HG03342 (cell line): ENCODE measurements around the gene UBE2I.
"Not testable (repeated sequence)": the region's sequence is repeated elsewhere in the genome, so short reads cannot be mapped to it uniquely, and the experiment has no call there.

Source experiments
- ATAC-seq: cut with Tn5 transposase; IDR thresholded peaks from one replicate; pipeline ENCODE4 v1.9.1; 2021; ENCODE audit warnings: mild to moderate bottlenecking, moderate library complexity; ENCODE audit not compliant: unreplicated experiment

Gene UBE2I

DNA sequence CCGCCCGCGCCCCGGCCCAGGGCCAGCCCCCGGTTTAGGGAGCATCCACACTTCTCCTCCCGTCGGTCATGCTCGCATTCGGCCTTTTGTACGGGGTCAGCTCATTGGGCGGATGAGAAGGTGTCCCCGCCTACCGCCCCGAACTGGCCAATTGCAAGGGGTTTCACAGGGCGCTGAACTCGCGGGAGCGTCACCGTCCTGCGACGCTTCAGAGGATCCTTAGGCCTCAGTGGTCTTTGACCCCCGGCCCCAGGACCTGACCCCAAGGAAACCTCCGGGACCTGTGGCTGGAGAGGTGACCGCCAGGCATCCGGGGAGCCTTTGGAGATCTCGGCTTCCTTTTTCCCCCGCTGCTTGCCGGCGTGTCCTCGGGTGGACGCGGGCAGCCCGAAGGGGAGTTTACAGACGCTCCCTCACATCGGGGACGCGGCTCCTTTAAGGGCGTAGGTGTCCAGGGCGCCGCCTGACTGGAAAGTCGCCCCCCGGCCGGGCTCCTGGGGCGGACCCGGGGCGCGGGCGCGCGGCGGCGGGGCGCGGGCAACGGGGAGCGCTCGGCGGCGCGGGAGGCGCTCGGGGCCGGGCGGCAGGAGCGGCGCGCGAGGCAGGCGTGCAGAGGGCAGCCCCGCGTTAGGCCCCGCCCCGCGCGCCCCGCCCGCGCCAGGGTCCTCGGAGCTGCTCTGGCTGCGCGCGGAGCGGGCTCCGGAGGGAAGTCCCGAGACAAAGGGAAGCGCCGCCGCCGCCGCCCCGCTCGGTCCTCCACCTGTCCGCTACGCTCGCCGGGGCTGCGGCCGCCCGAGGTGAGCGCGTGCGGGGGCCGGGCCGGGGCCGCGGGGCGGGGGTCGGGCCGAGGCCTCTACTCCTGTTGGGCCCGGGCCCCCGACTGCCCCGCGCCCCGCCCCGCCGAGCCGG is at the start of gene UBE2I:
Gene UBE2I, plus strand, starts transcription at position 660 of the 909 bp plus-strand sequence. CDS start 4,395 bp downstream, outside the sequence.
- peak; percentile 55 for ATAC-seq

DNA sequence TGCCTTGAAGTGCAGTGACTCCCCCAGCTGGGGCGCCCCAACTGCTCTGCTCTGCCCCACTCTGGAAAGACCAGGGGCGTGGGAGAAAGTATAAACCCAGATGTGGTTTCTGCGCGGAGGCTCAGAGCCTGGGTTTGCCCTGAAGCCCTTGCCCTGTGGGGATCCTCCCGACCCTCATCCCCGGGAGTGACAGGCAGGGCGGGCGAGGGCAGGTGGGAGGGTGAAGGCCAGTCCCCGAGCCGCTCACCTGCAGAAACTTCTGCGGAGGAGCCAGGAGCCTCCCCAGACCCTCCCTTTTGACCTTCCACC is 49.7 kb upstream of the UBE2I start:
- no peak for ATAC-seq

DNA sequence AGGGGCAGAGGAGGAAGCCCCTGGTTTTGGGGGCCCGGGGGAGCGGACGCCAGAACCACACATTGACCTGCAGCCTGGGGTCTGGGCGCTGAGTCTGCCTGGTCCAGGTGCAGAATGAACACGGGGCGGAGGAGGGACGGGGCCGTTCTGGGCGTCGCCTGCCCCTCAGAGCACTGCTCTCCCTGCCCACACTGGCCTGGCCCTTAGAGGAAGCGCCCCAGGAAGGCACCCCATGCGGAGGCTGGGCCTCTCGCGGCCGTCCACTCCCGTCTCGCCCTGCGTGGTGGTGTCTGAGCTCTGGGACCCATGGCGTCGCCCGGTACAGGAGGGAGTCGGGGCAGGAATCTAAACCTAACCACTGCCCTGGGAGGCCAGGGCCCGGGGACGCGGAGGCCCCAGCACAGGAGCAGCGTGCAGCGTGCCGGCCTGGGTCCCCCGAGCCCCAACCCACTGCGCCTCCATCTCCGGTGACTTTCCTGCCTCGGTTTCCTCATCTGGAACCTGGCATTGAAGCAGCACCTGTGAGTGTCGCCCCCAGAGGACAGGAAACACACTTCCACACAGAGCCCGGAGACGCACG is 49.2 kb upstream of the UBE2I start:
- no peak for ATAC-seq

DNA sequence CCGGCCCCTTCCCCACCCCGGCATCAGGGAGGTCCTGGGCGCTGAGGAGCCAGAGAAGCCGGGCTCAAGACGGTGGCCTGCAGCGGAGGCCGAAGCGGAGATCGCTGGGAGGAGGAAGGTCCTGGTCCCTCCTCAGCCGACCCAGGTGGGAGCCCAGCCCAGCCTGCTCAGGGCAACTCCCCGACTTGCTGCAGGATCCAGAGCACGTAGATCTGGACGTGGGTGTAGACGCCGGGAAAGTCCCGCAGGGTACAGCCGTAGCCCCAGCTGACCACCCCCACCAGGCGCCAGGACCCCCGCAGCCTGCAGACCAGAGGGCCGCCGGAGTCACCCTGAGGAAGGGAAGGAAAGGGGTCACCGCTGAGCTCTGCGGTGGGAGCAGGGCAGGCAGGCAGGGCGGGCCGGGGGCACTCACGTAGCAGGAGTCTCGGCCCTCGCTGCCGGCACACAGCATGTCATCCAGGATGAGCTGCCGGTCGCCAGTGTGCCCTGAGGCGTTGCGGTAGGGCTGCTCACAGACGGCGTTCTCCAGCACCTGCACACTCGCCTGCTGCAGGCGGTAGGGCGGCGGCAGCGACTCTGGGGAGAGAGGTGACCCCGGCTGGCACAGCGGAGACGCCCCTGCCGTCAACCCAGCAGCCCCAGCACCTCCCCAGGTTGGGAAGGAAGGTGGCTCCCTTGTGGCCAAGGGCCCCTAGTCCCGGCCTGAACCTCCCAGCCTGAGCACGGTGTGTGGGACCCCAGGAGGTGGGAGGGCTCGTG is 48.1 kb upstream of the UBE2I start:
- ATAC-seq = no peak

DNA sequence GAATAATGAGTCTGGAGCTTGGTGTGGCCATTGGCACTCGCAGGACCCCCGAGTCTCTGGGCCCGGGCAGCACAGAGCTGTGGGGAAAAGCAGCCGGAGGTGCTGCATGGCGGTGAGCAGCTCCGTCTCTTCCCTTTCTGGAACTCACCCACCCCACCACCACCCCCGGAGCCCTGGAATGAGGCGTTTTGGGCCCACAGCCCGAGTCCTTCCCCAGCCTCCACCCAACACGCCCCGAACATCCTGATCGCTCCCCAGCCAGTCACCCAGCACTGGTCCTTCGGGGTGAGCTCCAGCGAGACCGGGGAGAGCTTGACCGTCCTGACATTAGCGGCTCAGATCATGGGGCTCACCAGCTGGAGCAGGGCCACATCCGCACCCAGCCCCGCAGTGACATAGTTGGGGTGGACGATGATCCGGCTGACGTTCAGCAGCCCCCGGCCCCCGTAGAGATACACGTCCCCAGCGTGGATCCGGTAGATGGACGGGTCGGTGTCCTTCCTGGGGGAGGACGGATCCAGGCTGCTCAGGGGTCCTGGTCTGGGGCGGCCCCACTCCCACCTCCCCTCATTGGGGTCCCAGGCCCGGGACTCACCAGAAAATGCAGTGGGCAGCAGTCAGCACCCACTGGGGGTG is 47.1 kb upstream of the UBE2I start:
- ATAC-seq = no peak

DNA sequence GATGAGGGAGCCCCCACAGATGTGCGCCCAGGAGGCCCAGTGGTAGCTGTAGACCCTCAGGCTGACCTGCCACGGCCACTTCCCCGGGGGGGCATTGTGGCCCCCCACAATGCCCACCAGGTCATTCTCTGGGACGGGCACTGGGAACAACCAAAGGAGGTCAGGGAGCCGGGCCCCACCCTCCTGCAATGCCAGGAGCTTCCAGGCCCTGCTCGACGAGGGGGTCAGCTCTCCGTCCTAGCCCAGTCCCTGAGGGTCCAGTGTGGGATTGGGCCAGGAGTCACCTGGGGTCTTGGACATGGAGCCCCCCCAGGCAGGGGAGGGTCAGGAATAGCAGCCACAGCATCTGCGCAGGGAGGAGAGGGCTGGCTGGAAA is 46.6 kb upstream of the UBE2I start:
- no peak for ATAC-seq

DNA sequence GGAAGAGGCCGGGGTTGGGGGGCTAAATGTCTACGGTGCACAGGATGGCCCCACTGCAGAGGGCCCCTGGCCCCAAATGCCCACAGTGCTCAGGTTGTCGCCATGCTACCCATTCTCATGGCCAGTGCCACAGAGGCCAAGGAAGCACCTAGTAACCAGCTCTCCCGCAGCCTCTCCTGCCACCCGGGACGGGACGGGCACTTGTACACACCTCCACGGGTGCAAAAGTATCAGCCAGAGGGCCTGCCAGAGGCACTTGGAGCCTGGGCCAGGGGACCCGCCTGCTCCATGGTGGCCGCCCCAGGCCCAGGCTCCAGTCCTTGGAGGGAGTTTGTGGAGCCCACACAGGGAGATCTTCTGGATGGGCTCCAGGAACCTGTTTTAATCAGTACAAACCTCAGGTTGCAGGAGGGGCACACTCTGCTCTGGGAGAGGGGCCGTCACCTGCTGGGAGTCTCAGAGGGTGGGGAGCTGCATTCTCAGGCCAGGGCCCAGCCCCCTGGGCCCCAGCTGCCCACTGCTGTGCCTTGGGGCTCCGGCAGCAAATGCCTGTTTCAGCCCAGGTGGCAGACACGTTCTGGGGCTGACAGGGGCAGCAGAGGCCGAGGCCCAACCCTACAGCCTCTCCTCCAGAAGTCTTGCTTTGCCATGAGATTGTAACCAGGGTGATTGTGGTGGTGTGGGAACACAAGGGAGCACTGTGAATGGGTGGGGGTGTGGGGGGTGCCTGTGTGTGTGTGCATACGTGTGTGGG is 45.7 kb upstream of the UBE2I start:
- ATAC-seq = no peak

DNA sequence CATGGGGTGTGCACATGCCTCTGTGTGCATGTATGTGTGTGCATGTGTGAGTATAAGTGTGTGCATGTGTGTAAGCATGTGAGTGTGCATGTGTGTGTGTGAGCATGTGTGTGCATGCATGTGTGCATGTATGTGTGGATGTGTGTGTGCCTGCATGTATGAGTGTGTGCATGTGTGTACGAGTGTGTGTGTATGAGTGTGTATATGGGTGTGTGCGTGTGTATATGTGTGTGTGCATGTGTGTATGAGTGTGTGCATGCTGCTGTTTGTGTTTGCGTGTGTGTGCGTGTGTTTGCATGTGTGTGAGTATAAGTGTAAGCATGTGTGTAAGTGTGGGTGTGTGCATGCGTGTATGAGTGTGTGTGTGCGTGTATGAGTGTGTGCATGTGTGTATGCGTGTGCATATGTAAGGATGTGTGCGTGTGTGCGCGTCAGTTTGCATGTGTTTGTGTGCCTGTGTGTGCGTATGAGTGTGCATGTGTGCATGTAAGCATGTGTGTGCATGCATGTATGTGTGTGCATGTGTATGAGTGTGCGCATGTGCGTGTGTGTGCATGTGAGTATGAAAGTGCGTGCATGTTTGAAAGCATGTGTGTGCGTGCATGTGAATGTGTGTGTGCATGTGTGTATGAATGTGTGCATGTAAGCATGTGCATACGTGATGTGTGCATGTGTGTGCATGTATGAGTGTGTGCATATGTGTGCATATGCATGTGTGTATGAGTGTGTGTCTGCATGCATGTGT is 44.9 kb upstream of the UBE2I start:
- ATAC-seq = no peak

DNA sequence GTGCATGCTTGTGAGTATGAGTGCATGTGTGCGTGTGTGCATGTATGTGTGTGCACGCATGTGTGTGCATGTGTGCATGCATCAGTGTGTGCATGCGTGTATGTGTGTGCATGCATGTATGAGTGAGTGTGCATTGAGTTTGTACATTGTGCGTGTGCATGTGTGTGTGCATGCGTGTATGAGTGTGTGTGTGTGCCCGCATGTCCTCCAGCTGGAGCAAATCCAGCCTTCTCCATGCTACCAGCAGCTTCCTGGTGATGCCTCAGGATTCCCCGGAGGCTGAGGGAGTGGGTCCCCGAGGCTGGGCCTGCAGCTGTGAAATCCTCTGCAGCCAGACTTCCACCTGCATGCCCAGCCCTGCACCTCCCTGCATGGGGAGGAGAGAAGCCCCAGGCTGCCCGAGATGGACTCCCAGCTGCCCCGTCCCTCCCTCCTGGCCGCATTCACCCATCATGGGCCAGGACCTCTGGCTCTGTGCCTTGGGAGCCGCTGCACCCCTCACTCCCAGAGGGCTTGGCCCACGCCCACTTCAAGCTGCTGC is 44.3 kb upstream of the UBE2I start:
- no peak for ATAC-seq

DNA sequence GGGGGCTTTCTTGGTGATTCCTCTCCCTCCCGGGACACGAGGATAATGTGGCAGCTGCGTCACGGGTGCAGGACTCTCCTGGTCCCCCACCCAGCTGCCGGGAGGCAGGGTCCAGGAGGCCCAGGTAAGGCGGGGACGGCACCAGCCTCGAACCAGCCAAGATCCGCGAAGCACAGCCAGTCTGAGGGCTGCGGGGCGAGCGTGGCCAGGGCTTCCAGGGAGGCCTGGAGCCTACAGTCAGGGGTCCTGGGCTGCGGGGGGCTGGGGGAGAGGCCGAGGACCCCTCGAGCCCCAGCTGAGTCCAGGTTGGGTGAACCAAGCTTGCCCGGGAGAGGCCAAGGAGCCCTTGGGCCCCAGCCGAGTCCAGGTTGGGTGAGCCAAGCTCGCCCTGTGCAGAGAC is 43.6 kb upstream of the UBE2I start:
- no peak for ATAC-seq

DNA sequence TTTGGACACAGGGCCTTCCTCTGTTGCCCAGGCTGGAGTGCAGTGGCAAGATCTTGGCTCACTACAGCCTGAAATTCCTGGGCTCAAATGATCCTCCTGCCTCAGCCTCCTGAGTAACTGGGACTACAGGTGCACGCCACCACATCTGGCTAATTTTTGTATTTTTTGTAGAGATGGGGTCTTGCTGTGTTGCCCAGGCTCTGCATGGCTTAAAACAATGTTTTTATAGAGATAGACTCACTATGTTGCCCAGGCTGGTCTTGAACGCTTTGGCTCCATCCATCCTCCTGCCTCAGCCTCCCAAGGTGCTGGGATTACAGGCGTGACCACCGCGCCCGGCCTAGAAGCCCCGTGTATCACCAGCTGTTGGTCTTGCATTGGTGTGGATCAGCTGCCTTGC is 40.0 kb upstream of the UBE2I start:
- not testable (repeated sequence) for ATAC-seq

DNA sequence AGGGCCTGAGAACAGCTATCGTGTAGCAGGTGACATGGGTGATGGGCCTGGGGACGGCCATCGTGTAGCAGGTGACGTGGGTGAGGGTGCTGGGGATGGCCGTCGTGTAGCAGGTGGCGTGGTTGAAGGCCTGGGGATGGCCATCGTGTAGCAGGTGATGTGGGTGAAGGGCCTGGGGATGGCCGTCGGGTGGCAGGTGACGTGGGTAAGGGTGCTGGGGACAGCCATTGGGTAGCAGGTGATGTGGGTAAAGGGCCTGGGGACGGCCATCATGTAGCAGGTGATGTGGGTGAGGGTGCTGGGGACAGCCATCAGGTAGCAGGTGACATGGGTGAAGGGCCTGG is 38.1 kb upstream of the UBE2I start:
- no peak for ATAC-seq

DNA sequence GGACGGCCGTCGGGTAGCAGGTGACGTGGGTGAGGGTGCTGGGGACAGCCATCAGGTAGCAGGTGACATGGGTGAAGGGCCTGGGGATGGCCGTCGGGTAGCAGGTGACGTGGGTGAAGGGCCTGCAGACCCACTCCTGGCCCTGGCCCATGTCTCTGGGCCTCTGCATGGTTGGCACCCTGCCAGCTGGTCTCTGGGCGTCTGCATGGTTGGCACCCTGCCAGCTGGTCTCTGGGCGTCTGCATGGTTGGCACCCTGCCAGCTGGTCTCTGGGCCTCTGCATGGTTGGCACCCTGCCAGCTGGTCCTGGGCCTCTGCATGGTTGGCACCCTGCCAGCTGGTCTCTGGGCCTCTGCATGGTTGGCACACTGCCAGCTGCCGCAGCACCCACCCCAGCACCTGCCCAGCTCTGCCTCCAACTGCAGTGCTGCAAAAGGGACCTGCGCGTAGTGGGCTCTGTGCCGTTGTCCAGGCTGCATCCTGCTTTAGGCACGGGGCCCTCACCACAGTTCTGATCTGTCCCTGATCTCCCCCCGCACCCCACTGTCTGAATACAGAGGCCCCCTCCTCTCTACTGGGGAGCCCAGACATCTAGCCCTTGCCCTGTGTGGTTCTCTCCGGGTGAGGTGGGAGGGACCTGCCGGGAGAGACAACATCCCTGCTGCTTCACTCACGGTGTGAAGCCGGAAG is 37.6 kb upstream of the UBE2I start:
- ATAC-seq = not testable (repeated sequence)

DNA sequence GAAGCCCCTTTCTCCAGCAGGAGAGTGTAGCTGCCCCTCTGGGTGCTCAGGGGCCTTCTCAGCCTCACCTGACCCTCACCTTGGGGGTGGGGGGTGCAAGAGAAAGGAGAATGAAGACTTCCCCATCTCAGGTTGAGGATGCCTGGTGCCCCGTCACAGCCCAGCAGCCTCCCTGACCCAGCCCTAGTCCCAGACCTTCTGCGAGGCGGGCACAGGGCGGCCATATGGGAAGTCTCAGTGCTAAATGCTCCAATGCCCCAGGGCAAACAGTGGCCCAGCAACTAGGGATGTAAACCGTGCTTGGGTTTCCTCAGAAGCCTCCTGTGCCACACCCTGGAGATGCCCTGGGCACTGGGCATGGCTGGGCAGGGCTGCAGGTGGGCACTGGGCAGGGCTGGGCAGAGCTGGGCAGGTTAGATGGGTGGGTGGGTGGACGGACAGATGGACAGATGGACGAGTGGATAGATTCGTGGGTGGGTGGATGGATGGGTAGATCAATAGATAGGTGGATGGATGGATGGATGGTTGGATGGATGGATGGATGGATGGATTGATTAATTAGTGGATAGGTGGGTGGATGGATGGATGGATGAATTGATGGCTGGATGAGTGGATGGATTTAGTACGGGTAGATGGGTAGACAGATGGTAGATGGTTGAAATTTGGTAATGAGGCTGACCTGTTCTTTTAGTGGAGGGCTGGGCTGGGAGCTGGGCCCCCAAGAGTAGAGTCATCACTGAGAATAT is 36.8 kb upstream of the UBE2I start:
- ATAC-seq = no peak

DNA sequence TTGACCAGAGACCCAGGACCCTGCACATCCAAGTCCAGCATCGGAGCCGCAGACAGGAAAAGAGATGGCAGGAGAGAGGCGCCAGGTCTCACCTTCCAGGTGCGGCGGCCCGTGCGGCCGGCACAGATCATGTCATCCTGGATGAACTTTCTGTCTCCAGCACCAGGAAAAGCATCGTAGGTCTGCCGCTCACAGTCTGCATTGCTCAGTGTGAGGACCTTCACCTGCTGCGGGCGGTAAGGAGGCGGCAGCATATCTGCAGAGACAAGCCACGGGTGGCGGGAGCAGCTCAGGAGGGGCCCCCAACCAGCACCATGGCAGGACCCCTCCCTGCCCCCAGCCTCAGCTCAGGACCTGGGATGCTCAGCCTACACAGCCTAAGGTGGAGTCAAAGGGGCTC is 35.6 kb upstream of the UBE2I start:
- no peak for ATAC-seq

DNA sequence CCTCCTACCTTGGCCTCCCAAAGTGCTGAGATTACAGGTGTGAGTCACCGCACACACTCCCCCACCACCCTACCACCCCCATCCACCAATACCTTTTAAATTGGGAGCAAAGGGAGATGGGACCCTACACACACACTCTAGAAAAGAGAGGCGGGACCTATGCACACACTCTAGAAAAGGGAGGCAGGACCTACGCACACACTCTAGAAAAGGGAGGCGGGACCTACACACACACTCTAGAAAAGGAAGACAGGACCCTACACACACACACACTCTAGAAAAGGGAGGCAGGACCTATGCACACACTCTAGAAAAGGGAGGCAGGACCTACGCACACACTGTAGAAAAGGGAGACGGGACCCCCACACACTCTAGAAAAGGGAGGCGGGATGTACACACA is 34.7 kb upstream of the UBE2I start:
- no peak for ATAC-seq

DNA sequence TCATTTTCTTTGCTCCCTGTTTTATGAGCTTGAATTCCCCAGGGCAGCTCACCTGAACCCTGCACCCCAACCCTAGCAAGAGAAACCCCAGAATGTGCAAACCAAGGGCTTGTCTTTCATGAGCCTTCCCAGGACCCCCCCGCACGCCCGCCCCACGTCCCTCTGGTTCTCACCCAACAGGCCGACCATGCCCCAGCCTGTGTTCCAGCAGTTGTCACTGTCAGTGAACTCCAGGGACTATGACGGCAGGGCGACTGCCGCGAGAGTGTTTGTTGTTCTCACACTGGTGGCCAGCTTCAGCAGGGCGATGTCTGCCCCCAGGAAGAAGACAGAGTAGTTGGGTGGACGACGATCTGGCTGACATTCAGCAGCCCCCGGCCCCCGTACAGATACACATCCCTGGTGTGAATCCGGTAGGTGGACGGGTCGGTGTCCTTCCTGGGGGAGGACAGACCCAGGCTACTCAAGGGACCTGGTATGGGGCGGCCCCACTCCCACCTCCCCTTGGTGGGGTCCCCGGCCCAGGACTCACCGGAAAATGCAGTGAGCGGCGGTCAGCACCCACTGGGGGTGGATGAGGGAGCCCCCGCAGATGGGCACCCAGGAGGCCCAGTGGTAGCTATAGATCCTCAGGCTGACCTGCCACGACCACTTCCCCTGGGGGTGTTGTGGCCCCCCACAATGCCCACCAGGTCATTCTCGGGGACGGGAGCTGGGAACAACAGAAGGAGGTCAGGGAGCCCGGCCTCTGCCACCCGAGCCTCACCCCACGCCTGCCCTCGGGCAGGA is 33.5 kb upstream of the UBE2I start:
- ATAC-seq = no peak

DNA sequence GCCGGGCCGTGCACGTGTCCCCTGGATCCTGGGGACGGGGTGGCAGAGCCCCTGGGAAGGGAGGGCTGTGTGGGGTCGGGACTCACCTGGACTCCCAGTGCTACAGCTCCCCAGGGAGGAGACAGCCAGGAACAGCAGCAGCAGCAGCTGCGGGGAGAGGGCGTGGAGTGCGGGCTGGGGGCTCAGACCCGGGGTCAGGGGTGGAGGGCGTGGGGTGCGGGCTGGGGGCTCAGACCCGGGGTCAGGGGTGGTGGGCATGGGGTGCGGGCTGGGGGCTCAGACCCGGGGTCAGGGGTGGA is 32.9 kb upstream of the UBE2I start:
- no peak for ATAC-seq
